ENCODE data around the gene IGSF9. TPM values are rescaled to one million over a fixed set of nuclear protein-coding genes. Genes with fewer than 3 reads are reported as not detected.

The IGSF9 gene
- total RNA-seq, 1 experiment from 2014 or later, result 0.16 TPM

DNA sequence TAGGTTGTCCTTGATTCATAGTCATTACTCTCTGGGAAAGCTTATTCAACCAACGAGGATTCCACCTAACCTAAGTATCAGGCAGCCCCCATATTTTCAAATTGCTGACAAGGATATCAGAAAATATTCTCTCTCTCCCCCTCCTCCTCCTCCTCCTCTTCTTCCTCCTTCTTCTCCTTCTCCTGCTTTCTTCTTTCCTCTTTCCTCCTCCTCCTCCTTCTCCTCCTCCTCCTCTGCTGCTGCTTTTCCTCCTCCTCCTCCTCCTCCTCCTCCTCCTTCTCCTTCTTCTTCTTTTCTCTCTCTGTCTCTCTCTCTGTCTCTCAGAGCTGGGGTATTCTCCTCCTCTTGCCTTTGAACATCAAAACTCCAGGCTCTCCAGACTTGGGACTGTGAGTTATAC is 2.5 kb upstream of the IGSF9 start:
- Histone ChIP-seq H3K27ac (no peak overlapping the region), H3K4me1 (replicated peaks) (peaks cover 7% of the 10 kb centered on the region), H3K9me3 (replicated peaks) (no peaks in the 10 kb centered on the region), H3K27me3 (replicated peaks) (peaks cover 34% of the 10 kb centered on the region), H3K36me3 (no peaks in the 10 kb centered on the region), H3K4me3 (no peak overlapping the region)
- no peak for DNase-seq (ENCODE audit: low read depth in 1 of 2, low spot score in 2 of 2)

DNA sequence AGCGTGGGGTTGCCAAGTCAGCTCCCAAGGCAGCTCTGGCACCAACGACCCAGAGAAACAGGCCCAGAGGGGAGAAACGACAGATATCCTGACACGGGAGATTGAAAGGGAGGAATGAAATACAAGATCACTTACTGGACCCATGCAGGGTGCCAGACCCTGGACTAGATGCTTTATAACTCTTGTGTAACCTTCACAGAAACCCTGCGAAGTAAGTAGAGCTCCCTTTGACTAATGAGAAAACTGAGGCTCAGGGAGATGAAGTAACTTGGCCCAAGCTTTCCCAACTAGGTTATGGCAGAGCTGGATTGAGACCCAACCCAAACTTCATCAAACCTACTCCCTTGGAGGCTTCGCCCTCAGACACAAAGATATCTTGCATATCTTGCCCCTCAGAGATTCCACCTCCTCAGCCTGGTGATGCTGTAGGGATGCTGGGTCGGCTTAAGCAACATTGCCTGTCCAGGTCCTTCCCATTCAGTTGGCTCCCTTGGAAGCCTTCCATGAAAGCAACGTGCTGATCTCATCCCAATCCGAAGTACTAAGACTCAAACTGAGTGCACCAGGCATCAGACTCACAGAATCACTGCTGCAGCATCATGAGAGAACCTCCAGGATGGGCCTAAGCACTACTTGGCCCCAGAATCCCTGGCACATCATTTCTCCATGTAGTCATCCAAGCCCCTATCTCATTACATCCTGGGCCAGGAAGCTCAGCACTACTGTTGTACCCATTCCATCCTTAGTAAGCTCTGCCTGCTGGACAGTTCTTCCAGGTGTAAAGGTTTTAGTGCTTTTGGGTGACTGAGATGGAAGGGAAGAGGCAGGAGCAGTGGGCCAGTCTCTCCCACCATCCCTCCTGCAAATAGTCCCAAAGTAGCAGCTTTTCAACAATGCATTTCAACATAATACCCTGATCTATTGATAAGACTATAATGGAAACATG is 1.1 kb upstream of the IGSF9 start:
- no peak for DNase-seq (ENCODE audit: low read depth in 1 of 2, low spot score in 2 of 2)
- H3K4me3 ChIP-seq, result no peak overlapping the region
- H3K9me3 ChIP-seq (replicated peaks), result no peaks in the 10 kb centered on the region
- H3K27ac ChIP-seq, result no peak overlapping the region
- H3K27me3 ChIP-seq (replicated peaks), result peaks cover 42% of the 10 kb centered on the region
- H3K4me1 ChIP-seq (replicated peaks), result peaks cover 7% of the 10 kb centered on the region
- H3K36me3 ChIP-seq, result no peaks in the 10 kb centered on the region

DNA sequence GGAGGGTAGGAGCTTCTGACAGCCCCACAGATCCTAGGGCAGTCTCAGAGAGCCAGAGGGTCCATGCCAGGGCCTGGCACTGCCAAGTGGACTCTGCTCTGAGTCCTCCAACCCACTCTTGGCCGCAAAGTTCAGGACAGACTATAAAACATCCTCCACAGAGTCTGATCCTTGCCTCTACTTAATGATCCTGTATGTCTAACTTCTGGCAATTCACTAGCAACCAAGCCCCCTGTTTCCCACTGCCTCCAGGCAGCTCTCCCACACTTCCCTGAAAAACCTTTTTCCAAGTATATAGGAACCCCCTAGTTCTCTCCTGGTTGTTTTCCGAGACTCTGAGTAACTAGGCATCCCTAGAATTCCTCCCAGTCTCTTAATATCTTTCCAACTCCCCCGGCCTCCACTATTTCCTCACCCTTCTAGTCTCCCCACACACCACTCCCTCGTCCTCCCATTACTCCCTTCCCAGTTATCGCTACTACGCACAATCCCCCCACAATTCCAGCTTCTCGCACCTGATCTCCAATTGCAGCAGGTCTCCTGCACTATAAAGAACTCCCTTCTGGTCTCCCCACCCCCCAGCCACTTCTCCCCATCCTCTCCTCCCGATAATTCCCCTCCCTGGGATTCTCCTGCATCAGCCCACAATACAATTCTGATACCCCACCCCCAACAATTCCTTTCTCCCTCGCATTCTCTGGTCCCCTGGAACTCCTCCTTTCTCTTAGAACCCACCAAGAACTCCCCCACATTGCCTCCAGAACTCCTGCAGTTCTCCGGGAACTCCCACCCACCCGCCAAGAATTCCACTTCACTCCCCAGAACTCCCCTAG is 574 bp downstream of the IGSF9 start:
- H3K36me3 ChIP-seq, result no peaks in the 10 kb centered on the region
- DNase-seq (ENCODE audit: low read depth in 1 of 2, low spot score in 2 of 2), result no peak
- H3K27me3 ChIP-seq (replicated peaks), result peaks cover 51% of the 10 kb centered on the region
- no peak overlapping the region for H3K4me3 ChIP-seq
- no peak overlapping the region for H3K27ac ChIP-seq
- H3K4me1 ChIP-seq (replicated peaks), result peaks cover 7% of the 10 kb centered on the region
- no peaks in the 10 kb centered on the region for H3K9me3 ChIP-seq (replicated peaks)

DNA sequence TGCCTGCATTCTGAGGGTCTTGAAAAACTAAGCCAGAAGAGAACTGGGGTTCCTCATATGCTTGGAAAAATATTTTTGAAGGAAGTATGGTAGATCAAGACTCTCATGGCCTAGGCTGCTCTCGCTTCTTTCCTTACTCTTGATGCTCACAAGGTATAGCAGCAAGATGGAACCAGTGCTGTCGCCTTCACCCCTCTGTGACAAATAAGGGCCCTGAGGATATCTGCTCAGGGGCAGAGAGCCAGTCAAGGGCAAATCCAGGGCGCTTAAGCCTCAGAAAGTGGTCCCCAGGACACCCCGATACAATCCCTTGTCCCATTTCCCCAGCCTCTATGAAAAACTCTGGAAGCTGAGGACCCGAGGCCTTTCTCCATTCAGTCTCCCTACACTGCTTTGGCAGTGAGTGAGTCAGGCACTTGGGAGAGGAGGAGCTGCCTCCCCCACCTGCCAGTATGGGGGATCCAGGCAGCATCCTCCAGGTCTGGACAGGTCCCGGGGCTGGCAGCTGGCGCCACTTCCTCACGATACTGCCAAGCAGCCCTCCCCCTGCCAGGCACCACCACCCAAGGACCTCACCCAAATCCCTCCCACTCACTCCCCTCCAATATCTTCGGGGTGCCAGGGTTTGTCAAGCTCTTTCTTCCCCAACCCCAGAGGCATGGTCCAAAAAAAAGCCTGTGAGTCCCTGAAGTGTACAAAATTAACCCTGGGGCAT is 1.3 kb downstream of the IGSF9 start:
- DNase-seq (ENCODE audit: low read depth in 1 of 2, low spot score in 2 of 2), result no peak

DNA sequence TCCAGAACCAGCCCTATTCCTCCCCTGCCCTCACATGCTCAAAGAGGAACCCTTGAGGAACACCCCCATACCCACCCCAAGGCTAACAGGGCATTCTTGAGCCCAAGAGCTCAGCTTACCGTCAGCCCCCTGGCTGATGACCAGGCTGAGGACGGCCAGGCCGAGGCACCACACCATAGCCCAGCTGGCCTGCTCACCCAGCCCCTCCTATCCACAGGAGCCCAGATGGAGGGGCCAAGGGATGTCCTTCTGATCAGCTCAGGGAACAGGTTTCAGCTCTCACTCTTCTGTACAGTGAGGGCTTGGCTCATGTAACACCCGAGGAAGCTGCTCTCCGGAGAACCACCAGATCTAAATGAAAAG is 2.2 kb downstream of the IGSF9 start:
- no peaks in the 10 kb centered on the region for H3K36me3 ChIP-seq
- no peak for DNase-seq (ENCODE audit: low read depth in 1 of 2, low spot score in 2 of 2)

More for the DNA sequence above, 1.3 kb downstream of the IGSF9 start:
- Histone ChIP-seq H3K27me3 (replicated peaks) (peaks cover 58% of the 10 kb centered on the region), H3K9me3 (replicated peaks) (no peaks in the 10 kb centered on the region), H3K36me3 (no peaks in the 10 kb centered on the region), H3K4me1 (replicated peaks) (peaks cover 7% of the 10 kb centered on the region), H3K4me3 (no peak overlapping the region), H3K27ac (no peak overlapping the region)

DNA sequence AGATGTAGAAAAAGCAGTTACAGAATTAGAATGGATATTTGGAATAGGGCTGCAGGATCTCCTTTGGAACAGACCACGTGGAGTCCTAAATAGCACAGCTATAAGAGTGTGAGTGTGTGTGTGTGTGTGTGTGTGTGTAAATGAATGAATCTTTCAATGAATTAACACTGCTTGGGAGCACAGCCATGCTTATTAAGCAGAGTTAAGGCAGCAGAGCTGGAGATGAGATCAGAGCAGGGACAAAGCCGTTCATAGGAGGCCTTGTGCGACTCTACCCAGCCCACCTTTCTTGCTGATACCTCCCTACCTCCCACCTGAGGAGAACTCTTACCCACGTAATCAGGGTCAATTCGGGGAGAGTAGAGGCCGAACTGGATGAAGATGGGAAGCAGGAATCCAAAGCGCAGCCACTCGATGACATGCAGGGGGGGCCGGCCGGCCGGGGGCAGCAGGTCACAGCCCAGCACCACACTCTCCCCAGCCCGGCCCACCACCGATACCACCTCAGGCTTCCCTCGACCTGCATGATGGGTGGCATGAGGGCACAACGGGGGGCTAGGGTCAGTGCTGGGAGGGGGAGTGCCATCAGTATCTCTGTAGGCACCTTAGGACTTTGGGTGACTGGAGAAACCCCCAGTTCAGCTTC is 2.7 kb downstream of the IGSF9 start:
- H3K36me3 ChIP-seq, result no peaks in the 10 kb centered on the region
- H3K4me1 ChIP-seq (replicated peaks), result peaks cover 7% of the 10 kb centered on the region
- H3K27ac ChIP-seq, result no peak overlapping the region
- H3K9me3 ChIP-seq (replicated peaks), result no peaks in the 10 kb centered on the region
- DNase-seq (ENCODE audit: low read depth in 1 of 2, low spot score in 2 of 2), result no peak
- H3K27me3 ChIP-seq (replicated peaks), result peaks cover 60% of the 10 kb centered on the region
- H3K4me3 ChIP-seq, result no peak overlapping the region

More for the DNA sequence above, 2.2 kb downstream of the IGSF9 start:
- Histone ChIP-seq H3K27ac (no peak overlapping the region), H3K9me3 (replicated peaks) (no peaks in the 10 kb centered on the region), H3K4me3 (no peak overlapping the region), H3K4me1 (replicated peaks) (peaks cover 7% of the 10 kb centered on the region), H3K27me3 (replicated peaks) (peaks cover 62% of the 10 kb centered on the region)

DNA sequence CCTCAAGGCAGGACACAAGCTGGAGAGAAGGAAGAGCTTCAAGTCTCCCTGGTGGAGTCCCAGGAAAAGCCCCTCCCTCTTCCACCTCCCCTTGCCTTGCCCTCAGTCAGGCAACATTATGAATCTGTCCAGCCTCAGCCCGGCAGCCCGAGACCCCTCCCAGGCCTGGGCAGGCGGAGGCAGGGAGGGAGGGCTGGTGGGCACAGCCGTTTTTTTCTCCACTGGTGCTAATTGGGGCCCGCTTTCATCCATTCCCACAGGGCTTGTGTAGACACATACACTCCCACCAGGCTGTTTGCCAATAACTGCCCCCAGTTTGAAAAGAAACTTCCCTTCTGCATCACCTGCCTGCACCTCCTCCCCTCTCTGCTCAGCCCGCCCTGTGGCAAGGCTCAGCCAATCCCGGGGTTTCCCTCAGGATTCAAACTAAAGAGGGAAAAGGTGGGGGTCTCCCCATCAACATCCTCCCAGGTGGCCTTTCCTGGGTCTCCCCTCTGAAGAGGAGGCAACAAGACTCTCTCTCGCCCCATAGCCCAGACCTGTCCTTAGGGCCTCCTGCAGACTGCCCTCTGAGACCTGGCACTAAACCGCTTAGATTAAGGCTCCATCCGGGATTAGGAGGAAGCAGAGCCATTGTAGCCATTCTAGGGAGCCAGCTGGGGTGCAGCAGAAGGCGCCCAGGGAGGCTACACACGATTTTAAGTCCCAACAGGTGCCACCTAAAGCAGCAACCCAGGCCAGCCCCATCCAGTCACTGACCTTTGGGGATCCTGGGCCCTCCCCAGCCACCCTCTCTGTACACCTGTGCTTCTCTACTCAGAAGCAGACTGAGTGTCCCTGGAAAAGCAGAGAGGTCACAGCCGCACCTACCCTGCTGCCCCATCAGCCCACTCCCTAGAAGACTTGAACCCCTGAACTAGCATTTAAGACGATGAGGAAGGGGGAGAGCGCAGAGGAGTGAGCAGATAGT is 3.5 kb downstream of the IGSF9 start:
- peaks cover 7% of the 10 kb centered on the region for H3K4me1 ChIP-seq (replicated peaks)
- no peaks in the 10 kb centered on the region for H3K9me3 ChIP-seq (replicated peaks)
- no peak for DNase-seq (ENCODE audit: low read depth in 1 of 2, low spot score in 2 of 2)
- H3K27ac ChIP-seq, result no peak overlapping the region
- H3K4me3 ChIP-seq, result no peak overlapping the region
- H3K27me3 ChIP-seq (replicated peaks), result peaks cover 57% of the 10 kb centered on the region
- no peaks in the 10 kb centered on the region for H3K36me3 ChIP-seq

DNA sequence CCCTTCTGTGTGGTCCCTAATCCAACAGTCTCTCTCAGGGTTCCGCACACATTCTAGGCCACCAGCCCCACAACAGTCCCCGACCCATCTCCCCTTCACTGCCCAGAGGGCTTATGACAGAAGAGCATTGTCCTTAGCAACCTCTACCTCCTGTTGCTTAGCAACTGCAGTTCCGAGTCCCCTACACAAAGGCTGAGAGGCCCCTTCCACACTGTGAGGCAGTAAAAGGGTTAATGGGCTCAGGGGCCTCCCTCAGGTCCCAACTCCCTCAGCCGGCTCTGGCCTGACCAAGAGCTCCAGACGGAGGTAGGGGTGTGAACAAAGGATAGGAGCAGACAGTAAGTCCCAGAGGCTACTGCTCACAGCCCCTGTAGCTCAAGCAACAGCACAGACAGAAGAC is 4.3 kb downstream of the IGSF9 start:
- H3K9me3 ChIP-seq (replicated peaks), result no peaks in the 10 kb centered on the region
- no peak overlapping the region for H3K4me3 ChIP-seq
- DNase-seq (ENCODE audit: low read depth in 1 of 2, low spot score in 2 of 2), result no peak
- H3K36me3 ChIP-seq, result no peaks in the 10 kb centered on the region
- peaks cover 51% of the 10 kb centered on the region for H3K27me3 ChIP-seq (replicated peaks)
- H3K4me1 ChIP-seq (replicated peaks), result peaks cover 7% of the 10 kb centered on the region
- H3K27ac ChIP-seq, result no peak overlapping the region

DNA sequence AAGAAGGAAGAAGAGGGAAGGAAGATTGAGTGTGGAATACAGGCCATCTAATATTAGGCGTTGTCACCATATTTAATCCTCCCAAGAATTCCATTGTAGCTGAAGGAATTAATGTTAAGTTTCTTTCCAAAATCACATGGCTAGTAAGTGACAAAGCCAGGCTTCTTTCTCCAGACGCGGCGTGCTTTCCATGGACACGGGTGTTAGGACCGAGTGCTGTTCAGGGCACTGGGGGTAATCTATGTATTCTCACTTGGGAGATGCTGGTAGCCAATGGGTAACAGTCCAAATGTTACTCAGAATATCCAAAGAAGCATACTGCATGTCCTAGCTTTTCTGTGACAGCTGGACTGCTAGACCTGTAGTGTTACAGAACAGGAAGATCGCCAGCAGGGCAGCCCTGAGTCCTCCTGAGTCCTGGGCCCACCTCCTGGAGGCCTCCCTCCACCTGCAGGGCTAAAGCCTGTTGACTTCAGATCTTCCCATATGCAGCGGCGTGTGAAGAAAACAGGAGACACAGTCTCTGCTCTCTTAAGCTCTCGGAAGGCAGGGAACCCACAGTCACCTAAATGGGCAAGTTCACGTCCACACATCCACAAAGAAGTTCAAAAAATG is 5.3 kb downstream of the IGSF9 start:
- no peak overlapping the region for H3K27ac ChIP-seq
- no peaks in the 10 kb centered on the region for H3K4me1 ChIP-seq (replicated peaks)
- no peak overlapping the region for H3K4me3 ChIP-seq
- H3K27me3 ChIP-seq (replicated peaks), result peaks cover 47% of the 10 kb centered on the region
- DNase-seq (ENCODE audit: low read depth in 1 of 2, low spot score in 2 of 2), result no peak
- H3K9me3 ChIP-seq (replicated peaks), result no peaks in the 10 kb centered on the region
- no peaks in the 10 kb centered on the region for H3K36me3 ChIP-seq

DNA sequence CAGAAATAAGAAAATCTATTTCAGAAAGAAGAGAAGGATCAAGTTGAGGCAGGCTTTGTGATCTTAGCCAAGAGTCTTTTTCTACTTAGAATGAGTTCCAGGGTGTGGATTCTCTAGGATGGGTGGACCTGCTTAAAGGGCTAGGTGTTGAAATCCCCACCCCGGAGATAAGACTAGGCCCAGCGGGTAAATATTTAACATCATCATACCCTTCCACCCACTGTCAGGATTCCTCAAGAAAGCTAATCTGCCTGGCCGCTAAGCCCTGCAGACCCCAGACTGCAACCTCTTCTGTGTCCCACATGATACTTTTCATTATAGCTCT is 5.8 kb downstream of the IGSF9 start:
- no peaks in the 10 kb centered on the region for H3K36me3 ChIP-seq
- no peaks in the 10 kb centered on the region for H3K9me3 ChIP-seq (replicated peaks)
- H3K27me3 ChIP-seq (replicated peaks), result peaks cover 42% of the 10 kb centered on the region
- no peaks in the 10 kb centered on the region for H3K4me1 ChIP-seq (replicated peaks)
- H3K4me3 ChIP-seq, result no peak overlapping the region
- no peak for DNase-seq (ENCODE audit: low read depth in 1 of 2, low spot score in 2 of 2)
- no peak overlapping the region for H3K27ac ChIP-seq

DNA sequence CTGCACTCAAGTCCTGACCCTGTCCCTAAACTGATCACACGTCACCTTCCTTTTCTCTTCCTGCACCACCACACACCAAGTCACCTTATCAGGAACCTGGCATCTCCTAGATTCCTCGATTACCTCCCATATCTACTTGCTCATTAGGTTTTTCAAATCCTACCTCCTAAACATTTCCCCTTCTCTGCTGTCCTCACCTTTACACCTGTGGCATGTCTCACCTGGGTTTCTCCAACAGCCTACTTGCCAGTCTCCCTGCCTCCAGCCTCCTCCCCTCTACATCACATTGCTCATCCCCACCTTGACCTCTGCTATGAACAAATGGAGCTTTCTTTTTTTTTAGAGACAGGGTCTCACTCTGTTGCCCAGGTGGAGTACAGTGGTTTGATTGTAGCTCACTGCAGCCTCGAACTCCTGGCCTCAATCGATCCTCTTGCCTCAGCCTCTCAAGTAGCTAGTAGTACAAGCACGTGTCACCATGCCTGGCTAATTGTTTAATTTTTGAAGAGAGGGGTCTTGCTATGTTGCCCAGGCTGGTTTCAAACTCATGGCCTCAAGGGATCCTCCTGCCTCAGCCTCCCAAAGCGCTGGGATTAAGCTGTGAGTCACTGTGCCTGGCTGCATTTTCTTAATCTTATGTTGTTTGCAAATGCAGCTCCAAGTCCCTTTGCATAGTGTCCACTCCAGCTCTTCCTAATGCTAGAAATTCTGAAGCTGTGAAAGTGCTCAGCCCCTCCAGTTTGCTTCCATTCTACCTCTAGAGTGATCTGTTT is 6.3 kb downstream of the IGSF9 start:
- DNase-seq (ENCODE audit: low read depth in 1 of 2, low spot score in 2 of 2), result no peak
- Histone ChIP-seq H3K36me3 (no peaks in the 10 kb centered on the region), H3K27me3 (replicated peaks) (peaks cover 36% of the 10 kb centered on the region), H3K4me1 (replicated peaks) (no peaks in the 10 kb centered on the region), H3K4me3 (no peak overlapping the region), H3K9me3 (replicated peaks) (no peaks in the 10 kb centered on the region), H3K27ac (no peak overlapping the region)

Data from SJSA1 (cell line).